Inferior parietal cortex (tissue), 1 donor: Measurements from ENCODE around the gene CARS1.

Source experiments
- DNase-seq: peaks from one replicate; pipeline ENCODE4 v3.0.0-alpha.2; 2016; ENCODE audit errors: extremely low spot score

CARS1 gene

GRCh38 chr11:2992234-2992996, 64.8 kb downstream of the CARS1 start, which contains the start of gene NAP1L4:
NAP1L4 (minus strand) TSS chr11:2992329; CDS start chr11:2979220, 13,109 bp downstream.
- DNase-seq, result peak; percentile 97

- DNase-seq, result peak; percentile 43
These were observed 65.6 kb downstream of the CARS1 start for GRCh38 chr11:2991452-2992233.

DNA sequence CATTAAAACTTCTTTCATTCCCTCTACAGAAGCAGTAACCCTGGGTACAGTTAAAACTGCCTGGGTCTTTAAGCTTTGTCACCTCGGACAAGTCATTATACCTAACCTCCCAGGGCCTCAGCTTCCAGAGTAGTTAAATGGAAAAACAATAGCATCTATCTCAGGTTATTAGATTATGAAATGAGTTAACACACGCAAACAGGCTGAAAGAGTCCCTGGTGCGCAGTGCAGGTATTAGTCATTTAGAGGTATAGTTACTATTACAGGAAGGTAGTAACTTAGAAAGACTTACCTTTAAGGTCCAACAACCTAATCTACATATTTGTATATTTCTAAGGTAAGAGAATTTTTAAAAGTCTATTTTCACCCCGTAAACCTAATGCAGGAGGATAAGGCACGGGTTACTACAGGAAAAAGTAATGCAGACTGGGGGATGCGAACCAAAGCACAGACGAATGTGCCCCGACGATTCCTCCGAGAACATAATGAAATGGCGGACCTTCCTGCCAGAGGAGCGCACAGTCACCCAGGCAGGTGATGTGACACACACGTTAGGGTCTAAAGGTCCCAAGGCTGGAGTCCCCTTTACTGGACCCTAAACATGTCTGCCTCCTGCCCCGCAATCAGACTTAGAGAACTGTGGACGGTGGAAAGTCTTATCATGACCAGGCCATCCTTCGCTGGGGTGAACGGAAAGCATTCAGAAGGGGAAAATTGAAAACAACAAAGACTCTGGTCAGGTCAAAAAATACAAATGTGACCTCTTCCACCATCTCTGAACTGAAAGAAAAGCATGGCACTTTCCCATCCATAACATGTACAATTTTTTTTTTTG, 66.4 kb downstream of the CARS1 start:
- DNase-seq, result no peak

- DNase-seq, result no peak
These were observed 67.7 kb downstream of the CARS1 start for GRCh38 chr11:2989551-2989950.

DNA sequence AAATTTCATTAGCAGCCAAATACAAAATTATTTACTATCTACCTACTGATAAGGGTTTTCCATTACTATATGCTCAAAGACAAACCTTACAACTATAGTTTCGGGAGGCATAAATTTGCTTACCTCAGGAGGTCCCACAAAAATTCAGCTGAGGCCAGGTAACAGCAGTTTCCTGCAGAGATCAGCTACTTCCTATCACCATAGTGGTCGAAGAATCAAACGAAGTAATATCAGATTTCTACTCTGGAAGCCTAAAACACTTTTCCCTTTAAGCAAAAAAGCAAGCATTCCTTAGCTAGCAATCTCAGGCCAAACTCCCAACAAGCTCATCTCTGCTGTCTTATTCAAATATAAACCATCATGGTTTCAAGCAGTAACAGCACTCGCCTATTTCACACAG, 68.2 kb downstream of the CARS1 start:
- no peak for DNase-seq

DNA sequence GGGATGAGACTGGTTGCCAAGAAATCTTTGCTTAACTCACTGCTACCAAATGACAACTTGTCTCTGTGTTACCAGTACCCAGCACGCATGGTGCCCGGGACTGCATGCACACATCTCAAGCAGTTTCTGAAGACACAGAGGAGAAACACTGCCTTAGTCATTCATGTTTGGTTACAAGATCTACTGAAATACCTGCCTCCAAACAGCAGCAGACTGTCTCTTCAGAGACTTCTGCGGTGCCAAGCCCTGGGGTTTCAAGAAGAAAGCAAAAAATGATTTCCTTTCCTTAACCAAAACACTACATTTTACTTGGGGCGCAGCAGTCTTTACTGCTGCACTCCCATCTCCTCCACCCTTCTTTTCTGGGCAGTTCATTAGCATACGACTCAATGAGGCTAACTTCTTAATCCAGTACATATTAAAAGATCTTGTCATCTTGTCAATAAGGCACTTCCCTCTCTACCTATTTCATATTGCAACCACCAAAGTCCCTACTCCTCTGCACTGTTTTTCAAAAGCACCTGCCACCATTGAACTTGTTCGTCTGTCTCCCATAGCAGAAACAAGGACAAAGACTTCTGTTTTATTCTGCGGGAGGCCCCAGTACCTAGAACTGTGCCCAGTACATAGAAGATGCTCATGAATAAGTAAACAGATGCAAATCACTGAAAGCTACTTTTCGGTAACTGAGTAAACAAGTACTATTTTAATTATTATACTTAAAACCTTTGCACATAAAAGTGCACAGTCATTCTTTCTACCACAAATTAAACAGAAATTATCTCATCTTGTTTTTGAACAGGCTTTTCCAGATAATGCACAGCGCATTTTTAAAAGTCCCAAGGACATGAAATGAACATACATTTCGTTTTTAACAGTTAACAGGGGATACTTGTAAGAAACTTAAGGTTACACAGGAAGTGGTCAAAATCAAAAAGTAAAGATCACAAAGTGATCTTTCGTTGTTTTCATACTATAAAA, 69.1 kb downstream of the CARS1 start:
- DNase-seq, result no peak

GRCh38 chr11:2983908-2984307, 73.3 kb downstream of the CARS1 start:
- no peak for DNase-seq

- DNase-seq, result no peak
These were observed 75.0 kb downstream of the CARS1 start for GRCh38 chr11:2982214-2982613.

- DNase-seq, result no peak
These were observed 76.1 kb downstream of the CARS1 start for GRCh38 chr11:2981130-2981529.

DNA sequence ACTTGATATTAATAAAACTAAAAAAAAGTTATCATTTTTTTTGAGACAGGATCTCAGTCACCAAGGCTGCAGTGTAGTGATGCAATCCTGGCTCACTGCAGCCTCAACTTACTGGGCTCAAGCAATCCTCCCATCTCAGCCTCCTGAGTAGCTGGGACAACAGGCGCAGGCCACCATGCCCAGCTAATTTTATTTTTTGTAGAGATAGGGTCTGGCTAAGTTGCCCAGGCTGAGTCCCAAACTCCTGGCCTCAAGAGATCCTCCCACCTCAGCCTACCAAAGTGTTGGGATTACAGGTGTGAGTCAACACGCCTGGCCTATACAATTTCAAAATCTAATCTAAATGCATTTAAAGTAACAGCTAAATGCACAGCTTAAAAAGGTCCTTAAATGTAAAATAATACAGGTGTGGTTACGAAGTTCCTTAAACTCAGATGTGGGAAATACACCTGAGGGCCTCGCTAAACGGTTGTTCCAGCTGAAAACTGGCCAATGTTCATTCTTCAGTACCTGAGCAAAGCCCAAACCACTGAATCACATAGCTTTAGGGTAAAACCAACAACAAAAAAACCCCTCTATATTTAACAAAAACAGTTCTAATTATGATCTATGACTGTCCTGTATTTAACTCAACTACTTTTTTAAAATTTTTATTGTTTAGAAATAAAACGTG, 76.9 kb downstream of the CARS1 start:
- no peak for DNase-seq

- DNase-seq, result no peak
These were observed 80.1 kb downstream of the CARS1 start for GRCh38 chr11:2977113-2977512.

- no peak for DNase-seq
These were observed 80.7 kb downstream of the CARS1 start for GRCh38 chr11:2976294-2977063.

DNA sequence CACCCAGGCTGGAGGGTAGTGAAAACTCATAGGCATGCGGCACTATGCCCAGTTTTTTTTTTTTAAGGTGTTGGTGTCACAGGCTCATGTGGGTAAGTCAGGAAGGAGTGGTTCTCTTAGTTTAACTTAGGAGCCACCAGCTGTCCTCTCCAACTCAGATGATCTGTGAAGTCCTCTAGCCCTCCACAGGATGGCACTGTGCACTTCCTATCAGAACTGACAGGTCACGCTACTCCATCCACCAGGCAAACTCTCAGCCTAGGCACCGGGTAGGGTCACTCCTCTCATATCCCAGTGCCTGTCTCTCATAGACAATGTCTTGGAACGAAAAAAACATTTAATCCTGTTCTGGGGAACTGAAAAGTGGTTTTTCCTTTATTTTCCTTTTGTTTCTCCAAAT, 81.6 kb downstream of the CARS1 start:
- DNase-seq, result peak; percentile 75

GRCh38 chr11:2974272-2974671, 83.0 kb downstream of the CARS1 start:
- no peak for DNase-seq

- no peak for DNase-seq
These were observed 88.8 kb downstream of the CARS1 start for GRCh38 chr11:2968341-2968900.

- DNase-seq, result no peak
These were observed 92.4 kb downstream of the CARS1 start for GRCh38 chr11:2964782-2965181.

DNA sequence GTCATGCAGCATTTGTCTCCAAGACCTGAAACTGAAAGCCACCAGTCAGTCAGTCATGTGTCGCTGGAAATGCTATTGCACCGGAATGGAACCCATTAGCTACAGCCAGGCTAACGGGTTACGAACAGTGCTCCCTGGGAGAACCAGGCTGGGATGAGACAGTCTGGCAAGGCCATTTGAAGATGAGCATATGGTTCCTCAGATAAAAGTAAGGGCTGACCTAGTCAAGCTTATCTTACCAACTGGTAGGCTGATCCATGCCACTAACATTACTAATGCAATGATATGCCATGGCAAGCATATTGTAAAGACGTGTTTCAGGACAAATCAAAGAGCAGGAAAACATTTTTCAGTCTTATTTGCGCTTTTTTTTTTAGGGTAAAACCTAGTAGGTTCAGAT, 93.5 kb downstream of the CARS1 start:
- DNase-seq, result no peak

- no peak for DNase-seq
These were observed 94.0 kb downstream of the CARS1 start for GRCh38 chr11:2963112-2963754.

DNA sequence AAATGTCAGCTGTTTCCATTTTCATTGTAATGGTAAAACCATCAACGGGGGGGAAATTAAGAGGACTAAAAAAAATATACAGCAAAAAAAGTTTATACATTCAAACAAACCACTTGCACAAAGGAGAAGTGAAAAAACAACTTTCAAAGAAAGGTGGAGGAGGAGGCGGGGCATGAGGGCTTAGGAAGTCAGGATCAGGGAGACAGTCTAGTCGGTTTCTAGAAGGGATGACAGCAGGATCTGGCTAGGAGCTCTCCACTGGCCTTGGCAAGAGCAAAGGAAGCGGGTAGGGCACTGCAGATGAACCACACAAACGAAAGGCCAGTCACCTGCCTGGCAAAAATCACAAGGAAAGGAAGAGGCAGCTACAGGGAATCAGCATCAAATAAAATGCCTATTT, 96.1 kb downstream of the CARS1 start:
- DNase-seq, result no peak
